Esophagus muscularis mucosa (tissue), 4 donors: ENCODE measurements around the gene BCAS3. TPM values are rescaled to one million over a fixed set of nuclear protein-coding genes. Genes with fewer than 3 reads are reported as not detected.

Experiments
- DNase-seq: peaks from one replicate; pipeline ENCODE4 v3.0.0-alpha.2; 2017; ENCODE audit errors: extremely low spot score
- H3K27ac ChIP-seq, 4 donors: fragments of 200-600 bp; sonication (generic); replicated peaks in 1 of 4; 1 replicate in 3 of 4; 2 replicates in 1 of 4; pipeline ENCODE4 v1.5.1; 2016 to 2019; ENCODE audit warnings: mild to moderate bottlenecking in 1 of 4
- H3K27me3 ChIP-seq, 4 donors: fragments of 200-600 bp; sonication (generic); one replicate each; pipeline versions ENCODE4 v1.5.1 to v1.6.0; 2016 to 2019
- H3K36me3 ChIP-seq, 4 donors: fragments of 200-600 bp; sonication (generic); one replicate each; pipeline ENCODE4 v1.5.1; 2016 to 2019
- H3K4me1 ChIP-seq, 4 donors: fragments of 200-600 bp; sonication (generic); one replicate each; pipeline ENCODE4 v1.5.1; 2016 to 2019
- H3K4me3 ChIP-seq, 4 donors: fragments of 200-600 bp; sonication (generic); 1 replicate in 2 of 4; 2 replicates in 2 of 4; pipeline ENCODE4 v1.5.1; 2016 to 2019; ENCODE audit warnings: mild to moderate bottlenecking in 4 of 4, moderate library complexity in 1 of 4
- H3K9me3 ChIP-seq, 4 donors: fragments of 200-600 bp; sonication (generic); 1 replicate in 3 of 4; 2 replicates in 1 of 4; pipeline ENCODE4 v1.5.1; 2016 to 2019
- CTCF ChIP-seq, 3 experiments: fragments of 200-600 bp in 2 of 3; fragments of 450-650 bp in 1 of 3; sonication (generic) in 2 of 3; IDR thresholded peaks; one replicate each; pipeline ENCODE4 v1.5.1; 2017 to 2019; ENCODE audit warnings: antibody characterized with exemption in 3 of 3, mild to moderate bottlenecking in 2 of 3, moderate library complexity in 1 of 3
- EP300 ChIP-seq: sonication (generic); formaldehyde crosslinking; IDR thresholded peaks from one replicate; pipeline ENCODE4 v1.6.1; 2017; ENCODE audit warnings: antibody characterized with exemption
- POLR2A ChIP-seq: fragments of 450-650 bp; IDR thresholded peaks from one replicate; pipeline ENCODE4 v1.6.1; 2017; ENCODE audit warnings: antibody characterized with exemption, moderate library complexity, mild to moderate bottlenecking, low read depth
- POLR2AphosphoS5 ChIP-seq, 2 donors: sonication (generic); formaldehyde crosslinking; IDR thresholded peaks; one replicate each; pipeline ENCODE4 v1.6.1; 2017; ENCODE audit warnings: antibody characterized with exemption in 2 of 2
- WGBS: methylation state at CpG from one replicate; pipeline ENCODE4 v1.1.5; 2018; 5-methylcytosine and 5-hydroxymethylcytosine counted together
- intact Hi-C: fragments of 100-400 bp; cut with DNase I; formaldehyde crosslinking; loops from one replicate; pipeline ENCODE4 v1.15.1; 2023
- total RNA-seq, 4 donors: library from RNA; depleted of rRNA; stranded (reverse); fragments of >200 nt; gene quantifications; one replicate each; pipeline versions ENCODE4 v1.1.0 to v1.2.1, GENCODE V29; 2016

Gene BCAS3
- total RNA-seq, 4 donors from 2014 or later, result 17.4 to 25.7 (median 19.5) TPM

GRCh38 chr17:60749050-60749449 is 71.4 kb downstream of the BCAS3 start:
- intact Hi-C loops, result no loop called here
- H3K27me3 ChIP-seq, result no peaks in the 10 kb centered on the region

GRCh38 chr17:60749708-60750107 is 72.1 kb downstream of the BCAS3 start:
- Histone ChIP-seq H3K4me3 (no peak overlapping the region), H3K27ac (no peak overlapping the region), H3K4me1 (peaks cover 0 to under 1% (median 0%) of the 10 kb centered on the region in 4 donors), H3K9me3 (peaks cover 0 to 9% (median 4%) of the 10 kb centered on the region in 4 donors), H3K36me3 (peaks cover 0 to 9% (median 1%) of the 10 kb centered on the region in 4 donors), H3K27me3 (no peaks in the 10 kb centered on the region)
- WGBS, result 93% methylated on average over 5 of the region's 5 CpGs
- TF ChIP-seq POLR2A (no peak), CTCF (IDR thresholded peaks at IDR 0.05) (no peak)
- intact Hi-C loops, result no loop called here
- DNase-seq, result no peak

More at GRCh38 chr17:60749050-60749449, 71.4 kb downstream of the BCAS3 start:
- TF ChIP-seq POLR2A (no peak), CTCF (IDR thresholded peaks at IDR 0.05) (no peak), POLR2AphosphoS5 (IDR thresholded peaks at IDR 0.05) (no peak), EP300 (no peak)
- peaks cover 0 to 9% (median 4%) of the 10 kb centered on the region in 4 donors for H3K9me3 ChIP-seq
- H3K4me1 ChIP-seq, result peaks cover 0 to 6% (median 4%) of the 10 kb centered on the region in 4 donors
- 86% methylated on average over 4 of the region's 4 CpGs for WGBS
- no peak overlapping the region for H3K4me3 ChIP-seq
- no peak for DNase-seq
- no peak overlapping the region for H3K27ac ChIP-seq
- H3K36me3 ChIP-seq, result peaks cover 0 to 9% (median 1%) of the 10 kb centered on the region in 4 donors

GRCh38 chr17:60750640-60751039 is 73.0 kb downstream of the BCAS3 start:
- H3K27ac ChIP-seq, result no peak overlapping the region
- H3K9me3 ChIP-seq, result peaks cover 0 to 9% (median 4%) of the 10 kb centered on the region in 4 donors
- H3K27me3 ChIP-seq, result no peaks in the 10 kb centered on the region
- TF ChIP-seq CTCF (IDR thresholded peaks at IDR 0.05) (no peak), EP300 (no peak), POLR2A (no peak), POLR2AphosphoS5 (IDR thresholded peaks at IDR 0.05) (no peak)
- intact Hi-C loops, result no loop called here
- H3K4me1 ChIP-seq, result no peaks in the 10 kb centered on the region
- DNase-seq, result no peak
- H3K4me3 ChIP-seq, result no peak overlapping the region
- peaks cover 0 to 9% (median 1%) of the 10 kb centered on the region in 4 donors for H3K36me3 ChIP-seq

- TF ChIP-seq POLR2A (no peak), EP300 (no peak)
- no peak overlapping the region for H3K27ac ChIP-seq
- intact Hi-C loops, result no loop called here
- H3K4me1 ChIP-seq, result no peaks in the 10 kb centered on the region
- peaks cover 0 to 9% (median 4%) of the 10 kb centered on the region in 4 donors for H3K9me3 ChIP-seq
- WGBS, result 98% methylated on average over 1 of the region's 1 CpG
- no peak overlapping the region for H3K4me3 ChIP-seq
- H3K27me3 ChIP-seq, result no peaks in the 10 kb centered on the region
- no peak for DNase-seq
- peaks cover 0 to 9% (median 1%) of the 10 kb centered on the region in 4 donors for H3K36me3 ChIP-seq
Observed at GRCh38 chr17:60751884-60752283, 74.2 kb downstream of the BCAS3 start.

- Histone ChIP-seq H3K36me3 (peaks cover 0 to 2% (median 0%) of the 10 kb centered on the region in 4 donors), H3K4me1 (no peaks in the 10 kb centered on the region), H3K27ac (no peak overlapping the region), H3K4me3 (no peak overlapping the region), H3K27me3 (no peaks in the 10 kb centered on the region), H3K9me3 (peaks cover 0 to 9% (median 4%) of the 10 kb centered on the region in 4 donors)
- WGBS, result 99% methylated on average over 8 of the region's 8 CpGs
- DNase-seq, result no peak
- intact Hi-C loops, result no loop called here
- TF ChIP-seq CTCF (IDR thresholded peaks at IDR 0.05) (no peak), POLR2A (no peak), EP300 (no peak), POLR2AphosphoS5 (IDR thresholded peaks at IDR 0.05) (no peak)
Observed at GRCh38 chr17:60752873-60753577, 75.4 kb downstream of the BCAS3 start.
